CD4-positive, alpha-beta T cell treated with Interleukin-4 for 4 hours (primary cell): ENCODE results near the gene CCDC88B.

Experiments used
- DNase-seq: peaks from one replicate; pipeline ENCODE4 v3.0.0-alpha.2; 2020

Gene CCDC88B

DNA sequence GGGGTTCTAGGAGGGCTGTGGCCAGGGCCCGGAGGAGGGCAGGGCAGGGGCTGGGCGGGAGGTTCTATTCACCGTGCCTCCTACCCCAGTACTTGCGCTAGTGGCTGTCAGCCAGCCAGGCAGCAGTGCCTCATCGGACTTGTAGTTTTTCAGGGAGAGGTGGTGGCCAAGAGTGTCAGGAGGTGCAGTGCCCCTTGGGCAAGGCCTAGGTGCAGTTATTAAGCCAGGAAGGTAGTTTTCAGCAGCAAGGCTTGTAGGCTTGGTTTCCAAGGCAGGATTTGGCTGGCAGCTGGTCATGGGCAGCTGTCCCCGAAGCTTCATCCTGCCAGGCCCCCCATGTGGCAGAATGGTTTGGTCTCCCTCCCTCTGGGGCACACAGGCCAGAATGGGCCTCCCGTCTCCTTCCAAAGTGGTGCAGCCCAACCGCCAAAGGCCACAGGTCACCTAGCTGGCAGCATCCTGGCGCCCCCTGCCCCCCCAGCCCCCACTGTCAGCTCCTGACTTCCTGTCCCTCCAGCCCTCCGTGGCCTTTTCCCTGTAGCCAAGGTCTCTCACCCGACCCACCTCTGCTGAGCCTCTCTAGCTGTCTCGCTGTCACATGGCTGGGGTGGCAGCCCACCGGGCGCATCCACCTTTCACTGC lies 8.5 kb downstream of the CCDC88B start:
- no peak for DNase-seq

GRCh38 chr11:64349025-64349387 lies 9.0 kb downstream of the CCDC88B start:
- DNase-seq: no peak

GRCh38 chr11:64349404-64349803 lies 9.4 kb downstream of the CCDC88B start:
- DNase-seq: no peak

- no peak for DNase-seq
Measured at GRCh38 chr11:64351136-64351631, 11.2 kb downstream of the CCDC88B start.

DNA sequence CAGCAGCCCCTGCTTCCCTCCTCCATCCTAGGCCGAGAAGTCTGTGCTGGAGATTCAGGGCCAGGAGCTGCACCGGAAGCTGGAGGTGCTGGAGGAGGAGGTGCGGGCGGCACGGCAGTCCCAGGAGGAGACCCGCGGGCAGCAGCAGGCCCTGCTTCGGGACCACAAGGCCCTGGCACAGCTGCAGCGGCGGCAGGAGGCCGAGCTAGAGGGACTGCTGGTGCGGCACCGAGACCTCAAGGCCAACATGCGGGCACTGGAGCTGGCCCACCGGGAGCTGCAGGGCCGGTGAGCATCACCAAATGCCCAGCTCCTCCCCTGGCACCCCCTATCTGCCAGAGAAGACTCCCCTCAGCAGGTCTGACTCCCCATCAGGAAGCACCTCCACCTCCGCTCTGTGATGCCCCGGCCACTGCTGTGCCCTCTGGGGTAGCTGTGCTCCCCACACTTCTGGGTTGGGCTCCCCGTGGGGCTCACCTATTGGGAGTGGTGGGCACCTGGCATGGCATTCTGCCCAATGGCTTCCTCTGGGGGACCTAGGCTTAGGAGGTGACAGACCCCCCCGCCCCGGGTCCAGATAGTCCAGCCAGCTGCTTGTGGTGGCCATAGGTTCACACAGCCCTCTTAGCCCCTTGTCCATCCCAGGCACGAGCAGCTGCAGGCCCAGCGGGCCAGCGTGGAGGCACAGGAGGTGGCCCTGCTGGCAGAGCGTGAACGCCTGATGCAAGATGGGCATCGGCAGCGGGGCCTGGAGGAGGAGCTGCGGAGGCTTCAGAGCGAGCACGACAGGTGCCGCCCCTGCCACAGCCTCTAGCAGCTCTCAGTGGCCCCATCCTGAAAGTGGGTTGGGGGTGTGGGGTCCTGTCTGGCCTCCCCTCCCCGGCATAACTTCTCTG lies 12.3 kb downstream of the CCDC88B start:
- no peak for DNase-seq

DNA sequence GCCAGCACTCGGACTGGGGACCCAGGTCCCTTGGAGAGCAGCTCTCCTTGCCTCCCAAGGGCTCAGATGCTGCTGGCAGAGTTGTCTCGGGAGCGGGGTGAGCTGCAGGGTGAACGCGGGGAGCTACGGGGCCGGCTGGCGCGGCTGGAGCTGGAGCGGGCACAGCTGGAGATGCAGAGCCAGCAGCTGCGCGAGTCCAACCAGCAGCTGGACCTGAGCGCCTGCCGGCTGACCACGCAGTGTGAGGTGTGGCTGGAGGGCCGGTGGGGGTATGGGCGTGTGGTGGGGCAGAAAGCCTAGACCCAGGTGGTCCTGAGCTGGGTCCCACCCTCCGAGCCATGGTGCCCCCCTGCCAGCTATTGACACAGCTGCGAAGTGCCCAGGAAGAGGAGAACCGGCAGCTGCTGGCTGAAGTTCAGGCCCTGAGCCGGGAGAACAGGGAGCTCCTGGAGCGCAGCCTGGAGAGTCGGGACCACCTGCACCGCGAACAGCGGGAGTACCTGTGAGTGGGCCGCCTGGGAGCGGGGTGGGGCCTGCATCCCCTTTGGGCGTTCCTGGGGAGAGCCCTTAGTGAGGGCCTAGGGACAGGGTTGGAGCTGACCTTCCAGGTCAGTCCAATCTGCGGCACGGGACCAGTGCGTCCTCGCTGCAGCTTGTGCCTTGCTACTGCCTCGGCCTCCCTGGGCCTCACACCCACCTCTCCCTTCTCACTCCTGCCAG lies 13.2 kb downstream of the CCDC88B start:
- no peak for DNase-seq

GRCh38 chr11:64353715-64354506 lies 13.9 kb downstream of the CCDC88B start:
- DNase-seq: no peak

DNA sequence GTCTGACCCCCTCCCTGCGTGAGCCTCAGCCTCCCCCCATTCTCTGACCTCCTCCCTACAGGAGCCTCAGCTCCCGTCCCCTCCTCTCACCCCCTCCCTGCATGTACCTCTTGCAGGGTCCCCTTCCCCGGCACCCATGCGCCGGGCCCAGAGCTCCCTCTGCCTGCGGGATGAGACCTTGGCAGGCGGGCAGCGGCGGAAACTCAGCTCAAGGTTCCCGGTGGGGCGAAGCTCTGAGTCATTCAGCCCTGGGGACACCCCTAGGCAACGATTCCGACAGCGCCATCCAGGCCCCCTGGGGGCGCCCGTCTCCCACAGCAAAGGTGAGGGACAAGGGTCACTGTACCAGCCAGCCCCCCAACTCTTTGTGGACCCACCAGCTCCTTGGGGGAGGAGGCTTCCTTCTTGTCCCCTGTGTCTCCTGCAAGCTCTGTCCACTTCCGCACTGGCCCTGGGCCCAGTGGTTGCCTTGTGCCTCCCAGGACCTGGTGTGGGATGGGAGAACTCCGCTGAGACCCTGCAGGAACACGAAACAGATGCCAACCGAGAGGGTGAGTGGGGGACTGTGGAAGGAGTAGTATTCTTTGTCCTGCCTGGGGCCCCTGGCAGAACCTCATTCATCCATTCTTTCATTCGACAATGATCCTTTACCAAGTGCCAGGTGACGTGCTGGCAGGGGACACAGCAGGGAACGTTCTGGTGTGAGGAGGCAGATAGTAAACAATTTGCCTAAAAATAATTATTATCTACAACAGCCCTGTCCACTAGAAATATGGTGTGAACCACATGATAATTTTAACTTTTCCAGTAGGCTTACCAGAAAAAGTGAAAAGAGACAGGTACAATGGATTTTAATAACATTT lies 15.3 kb downstream of the CCDC88B start:
- no peak for DNase-seq

DNA sequence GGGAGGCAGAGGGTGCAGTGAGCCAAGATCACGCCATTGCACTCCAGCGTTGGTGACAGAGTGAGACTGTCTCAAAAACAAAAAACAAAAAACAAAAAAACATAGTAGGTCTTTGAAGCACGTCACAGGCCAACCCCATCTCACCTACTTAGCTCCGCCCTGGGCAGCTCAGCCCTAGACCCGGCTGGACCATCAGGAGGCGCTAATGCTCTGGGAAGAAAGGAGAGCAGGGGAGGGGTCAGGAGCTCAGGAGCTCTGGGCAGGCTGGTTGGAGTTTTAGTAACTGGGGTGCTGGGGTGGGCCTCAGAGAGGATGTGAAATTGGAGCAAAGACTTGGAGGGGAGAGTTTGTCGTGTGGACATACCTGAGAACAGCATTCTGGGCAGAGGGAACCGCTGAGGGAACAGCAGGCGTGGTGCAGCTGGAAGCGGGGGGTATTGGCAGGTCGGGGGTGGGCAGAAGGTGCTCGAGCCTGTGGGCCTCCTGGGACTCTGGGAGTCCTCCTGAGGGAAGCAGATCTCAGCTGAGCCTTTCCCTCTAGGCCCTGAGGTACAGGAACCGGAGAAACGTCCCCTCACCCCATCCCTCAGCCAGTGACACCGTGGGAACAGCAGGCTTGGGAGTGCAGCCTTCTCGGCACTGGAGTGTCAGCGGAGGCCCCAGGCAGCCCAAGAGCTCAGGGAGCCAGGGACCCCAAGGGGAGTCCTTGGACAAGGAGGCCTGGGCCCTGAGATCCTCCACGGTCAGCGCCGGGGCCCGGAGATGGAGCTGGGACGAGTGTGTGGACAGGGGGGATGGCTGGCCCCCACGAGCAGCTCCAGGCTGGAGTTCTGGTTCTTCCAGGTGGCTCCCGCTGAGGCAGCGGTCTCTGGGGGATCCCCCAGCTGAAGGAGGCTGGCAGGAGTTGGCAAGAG lies 16.8 kb downstream of the CCDC88B start:
- no peak for DNase-seq

DNA sequence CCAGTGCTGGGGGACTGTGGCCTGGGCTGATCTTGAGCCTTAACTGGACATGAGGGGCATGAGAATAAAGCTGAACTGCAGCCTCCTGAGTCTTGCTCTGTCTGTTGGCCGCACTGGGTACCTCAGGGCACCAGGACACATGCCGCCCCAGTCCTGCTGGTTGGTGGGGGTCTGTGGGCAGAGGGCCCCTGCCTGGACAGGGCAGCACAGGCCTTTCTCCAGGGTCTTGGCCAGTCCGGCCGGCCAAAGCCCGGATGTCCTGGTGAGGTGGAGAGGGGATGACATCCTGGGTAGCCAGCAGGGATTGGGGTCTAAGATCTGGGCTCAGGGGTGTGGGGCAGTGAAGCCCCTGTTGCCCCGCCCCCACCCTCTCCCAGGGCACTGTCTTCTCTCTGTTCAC lies 17.4 kb downstream of the CCDC88B start:
- DNase-seq: no peak

DNA sequence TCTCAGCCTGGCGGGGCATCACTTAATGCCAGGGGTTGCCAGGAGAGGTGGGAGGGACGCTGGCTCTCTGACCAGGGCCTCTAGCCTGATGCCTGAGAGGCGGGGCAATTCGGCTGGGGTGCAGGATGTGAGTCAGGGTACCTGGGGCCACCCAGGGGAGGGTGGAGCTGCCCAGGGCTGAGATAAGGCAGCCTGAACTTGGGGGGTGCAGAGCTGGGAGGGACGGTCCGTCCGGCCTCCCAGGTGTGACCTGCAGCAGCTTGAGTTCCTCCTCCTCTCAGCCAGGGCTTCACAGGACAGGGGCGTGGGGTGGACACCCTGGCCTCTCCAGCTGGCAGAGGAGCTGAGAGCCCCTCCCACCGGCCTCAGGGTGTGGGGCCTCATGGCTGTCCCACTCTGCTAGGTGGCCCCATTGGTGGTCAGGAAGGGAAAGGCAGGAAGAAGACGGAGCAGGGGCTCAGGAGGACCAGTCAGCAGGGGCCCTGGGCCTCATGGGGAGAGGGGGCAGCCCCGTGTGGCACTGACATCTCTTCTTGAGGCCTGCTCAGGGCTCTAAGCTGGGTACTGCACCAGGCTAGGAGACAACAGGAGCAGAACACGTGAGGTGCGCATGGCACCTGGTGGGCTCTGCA lies 18.0 kb downstream of the CCDC88B start:
- peak; percentile 34 for DNase-seq

GRCh38 chr11:64358536-64358906 lies 18.5 kb downstream of the CCDC88B start:
- no peak for DNase-seq

GRCh38 chr11:64358907-64359711 lies 19.1 kb downstream of the CCDC88B start, which contains the start of gene RPS6KA4:
Gene RPS6KA4, plus strand, starts transcription at chr11:64359162. Its CDS starts 74 bp downstream, at chr11:64359236.
- DNase-seq: peak; percentile 20

GRCh38 chr11:64359712-64360445 lies 19.9 kb downstream of the CCDC88B start:
- DNase-seq: no peak

GRCh38 chr11:64360448-64360921 lies 20.5 kb downstream of the CCDC88B start:
- no peak for DNase-seq

DNA sequence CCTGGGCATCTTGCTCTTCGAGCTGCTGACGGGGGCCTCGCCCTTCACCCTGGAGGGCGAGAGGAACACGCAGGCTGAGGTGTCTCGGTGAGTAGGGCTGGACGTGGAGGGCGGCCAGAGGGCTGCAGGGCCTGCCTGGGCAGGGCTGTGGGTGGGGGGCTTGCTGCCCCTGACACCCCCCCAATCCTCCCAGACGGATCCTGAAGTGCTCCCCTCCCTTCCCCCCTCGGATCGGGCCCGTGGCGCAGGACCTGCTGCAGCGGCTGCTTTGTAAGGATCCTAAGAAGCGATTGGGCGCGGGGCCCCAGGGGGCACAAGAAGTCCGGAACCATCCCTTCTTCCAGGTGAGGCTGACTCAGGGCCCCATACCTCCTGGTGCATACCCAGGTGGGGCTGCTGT lies 21.7 kb downstream of the CCDC88B start:
- no peak for DNase-seq

GRCh38 chr11:64362339-64362738 lies 22.3 kb downstream of the CCDC88B start:
- no peak for DNase-seq

DNA sequence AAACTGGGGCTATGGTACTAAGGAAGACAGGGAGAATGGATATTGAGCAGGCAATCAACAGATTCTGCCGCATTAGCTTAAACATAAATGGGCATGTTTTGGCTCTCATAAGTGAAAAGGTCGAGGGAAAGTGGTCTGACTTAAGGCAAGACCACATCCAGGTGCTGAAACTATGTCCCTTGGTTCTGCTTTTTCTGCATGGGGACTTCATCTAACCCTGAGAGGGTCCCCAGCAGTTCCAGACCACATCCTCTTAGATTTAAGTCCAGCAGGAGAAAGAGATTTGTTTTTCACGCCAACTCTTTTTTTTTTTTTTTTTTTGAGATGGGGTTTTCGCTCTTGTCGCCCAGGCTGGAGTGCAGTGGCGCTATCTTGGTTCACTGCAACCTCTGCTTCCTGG lies 24.4 kb downstream of the CCDC88B start:
- DNase-seq: no peak
